Smooth muscle cell (in vitro differentiated cells): ENCODE data around the gene NCK2. TPM values are rescaled to one million over a fixed set of nuclear protein-coding genes. Genes with fewer than 3 reads are reported as not detected.

Experiments
- DNase-seq: peaks from one replicate; lab custom pipeline; 2025; ENCODE audit not compliant: unreplicated experiment; lab: John Stamatoyannopoulos, UW
- H2AFZ ChIP-seq: fragments of 200-600 bp; sonication (generic); 2 replicates; pipeline ENCODE4 v1.6.0; 2016; ENCODE audit warnings: antibody characterized with exemption, low read depth, mild to moderate bottlenecking
- H3F3A ChIP-seq: fragments of 200-600 bp; sonication (generic); 2 replicates; pipeline ENCODE4 v1.6.0; 2017; ENCODE audit warnings: antibody characterized with exemption, low read depth
- H3K27ac ChIP-seq: fragments of 200-600 bp; sonication (generic); 2 replicates; pipeline ENCODE4 v1.5.1; 2016; ENCODE audit warnings: low read depth, mild to moderate bottlenecking
- H3K27me3 ChIP-seq: fragments of 200-600 bp; sonication (generic); 2 replicates; pipeline ENCODE4 v1.6.1; 2016; ENCODE audit warnings: low read depth, mild to moderate bottlenecking
- H3K36me3 ChIP-seq: fragments of 200-600 bp; sonication (generic); 2 replicates; pipeline ENCODE4 v1.5.1; 2016; ENCODE audit warnings: low read depth
- H3K4me1 ChIP-seq: fragments of 200-600 bp; sonication (generic); 2 replicates; pipeline ENCODE4 v1.5.1; 2016; ENCODE audit warnings: low read depth
- H3K4me2 ChIP-seq: fragments of 200-600 bp; sonication (generic); 2 replicates; pipeline ENCODE4 v1.6.0; 2016; ENCODE audit warnings: mild to moderate bottlenecking
- H3K4me3 ChIP-seq: fragments of 200-600 bp; sonication (generic); 2 replicates; pipeline ENCODE4 v1.5.1; 2016; ENCODE audit warnings: mild to moderate bottlenecking
- H3K79me2 ChIP-seq: fragments of 200-600 bp; sonication (generic); 2 replicates; pipeline ENCODE4 v1.6.0; 2016; ENCODE audit warnings: low read depth, mild to moderate bottlenecking
- H3K9ac ChIP-seq: fragments of 200-600 bp; sonication (generic); 2 replicates; pipeline ENCODE4 v1.6.0; 2016; ENCODE audit warnings: low read depth
- H3K9me3 ChIP-seq: fragments of 200-600 bp; sonication (generic); replicated peaks from 2 replicates; pipeline ENCODE4 v1.5.1; 2016; ENCODE audit warnings: low read depth
- H4K20me1 ChIP-seq: fragments of 200-600 bp; sonication (generic); 2 replicates; pipeline ENCODE4 v1.6.0; 2016; ENCODE audit warnings: low read depth
- WGBS: methylation state at CpG from one replicate; pipeline ENCODE4 v1.1.7; 2016; ENCODE audit warnings: low lambda C conversion rate; 5-methylcytosine and 5-hydroxymethylcytosine counted together
- polyA plus RNA-seq: library from polyadenylated mRNA; unstranded; fragments of >200 nt; fragmentation: Nextera tagmentation; extraction: Ambion mirVana; gene quantifications from 2 replicates; pipeline ENCODE4 v1.2.1, GENCODE V29; 2016
- total RNA-seq: library from RNA; depleted of rRNA; stranded (reverse); fragments of >200 nt; gene quantifications from 2 replicates; pipeline ENCODE4 v1.2.3, GENCODE V29; 2014
- TF ChIP-seq, protein P1 (sequence below): fragments of 200-600 bp; sonication (generic); IDR thresholded peaks from 2 replicates; pipeline ENCODE4 v1.5.1; 2017; ENCODE audit warnings: borderline replicate concordance, mild to moderate bottlenecking, antibody characterized with exemption; ENCODE audit not compliant: insufficient read depth, poor library complexity, severe bottlenecking

NCK2 gene
- total and polyA plus RNA-seq, 2 experiments from 2014 or later: 29.0 to 50.5 TPM

DNA sequence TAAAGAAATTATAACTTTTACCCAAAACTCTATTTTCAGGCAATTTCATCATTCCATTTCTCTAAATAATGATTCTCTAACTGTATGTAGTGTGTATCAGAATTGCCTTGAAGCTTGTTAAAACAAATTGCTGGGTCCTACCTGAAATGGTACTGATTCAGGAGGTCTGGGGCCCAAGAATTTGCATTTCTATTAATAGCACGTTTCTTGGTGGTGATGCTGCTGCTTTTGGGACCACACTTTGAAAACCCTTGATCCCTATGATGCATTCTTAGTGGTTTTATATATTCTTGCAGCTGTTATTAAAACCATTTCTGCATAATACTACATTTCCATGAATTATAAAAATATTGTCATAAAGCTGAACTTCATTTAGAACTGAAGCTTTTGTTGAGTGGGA, 140.7 kb downstream of the NCK2 start:
- Histone ChIP-seq H3K36me3 (no peaks in the 10 kb centered on the region), H4K20me1 (peaks cover 73% of the 10 kb centered on the region), H3K79me2 (peaks cover 61% of the 10 kb centered on the region), H3K27me3 (no peaks in the 10 kb centered on the region), H3K4me2 (no peak overlapping the region), H2AFZ (no peak overlapping the region), H3K4me3 (no peak overlapping the region), H3K9ac (no peak overlapping the region), H3K4me1 (peaks cover 1% of the 10 kb centered on the region), H3K27ac (no peak overlapping the region), H3F3A (no peaks in the 10 kb centered on the region), H3K9me3 (no peaks in the 10 kb centered on the region)
- WGBS: 60% methylated on average over 1 of the region's 1 CpG
- TF ChIP-seq, protein P1, sequence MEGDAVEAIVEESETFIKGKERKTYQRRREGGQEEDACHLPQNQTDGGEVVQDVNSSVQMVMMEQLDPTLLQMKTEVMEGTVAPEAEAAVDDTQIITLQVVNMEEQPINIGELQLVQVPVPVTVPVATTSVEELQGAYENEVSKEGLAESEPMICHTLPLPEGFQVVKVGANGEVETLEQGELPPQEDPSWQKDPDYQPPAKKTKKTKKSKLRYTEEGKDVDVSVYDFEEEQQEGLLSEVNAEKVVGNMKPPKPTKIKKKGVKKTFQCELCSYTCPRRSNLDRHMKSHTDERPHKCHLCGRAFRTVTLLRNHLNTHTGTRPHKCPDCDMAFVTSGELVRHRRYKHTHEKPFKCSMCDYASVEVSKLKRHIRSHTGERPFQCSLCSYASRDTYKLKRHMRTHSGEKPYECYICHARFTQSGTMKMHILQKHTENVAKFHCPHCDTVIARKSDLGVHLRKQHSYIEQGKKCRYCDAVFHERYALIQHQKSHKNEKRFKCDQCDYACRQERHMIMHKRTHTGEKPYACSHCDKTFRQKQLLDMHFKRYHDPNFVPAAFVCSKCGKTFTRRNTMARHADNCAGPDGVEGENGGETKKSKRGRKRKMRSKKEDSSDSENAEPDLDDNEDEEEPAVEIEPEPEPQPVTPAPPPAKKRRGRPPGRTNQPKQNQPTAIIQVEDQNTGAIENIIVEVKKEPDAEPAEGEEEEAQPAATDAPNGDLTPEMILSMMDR: no peak
- no peak for DNase-seq

DNA sequence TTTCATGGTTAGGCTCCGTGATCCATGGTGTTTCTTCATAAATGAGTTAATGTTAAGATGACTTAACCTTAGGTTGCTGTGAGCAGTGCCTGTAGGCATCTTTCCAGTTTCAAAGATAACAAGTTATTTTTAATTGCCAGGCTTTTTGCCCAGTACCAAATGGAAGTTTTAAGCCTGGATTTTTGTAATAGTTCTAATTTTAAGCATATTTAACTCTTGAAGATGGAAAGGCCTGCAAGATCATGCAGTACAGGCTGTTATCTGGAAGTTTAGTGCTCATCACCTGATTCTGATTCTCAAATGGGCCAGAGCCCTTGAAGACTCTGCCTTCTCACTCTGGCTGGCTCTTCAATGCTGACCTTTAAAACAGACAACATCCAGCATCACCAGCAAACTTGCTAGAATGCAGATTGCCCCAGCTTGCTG, 141.3 kb downstream of the NCK2 start:
- no peak for DNase-seq
- Histone ChIP-seq H3K36me3 (no peaks in the 10 kb centered on the region), H3K27ac (no peak overlapping the region), H3K4me3 (no peak overlapping the region), H3F3A (no peaks in the 10 kb centered on the region), H3K4me2 (no peak overlapping the region), H2AFZ (no peak overlapping the region), H3K79me2 (peaks cover 63% of the 10 kb centered on the region), H3K27me3 (no peaks in the 10 kb centered on the region), H3K9ac (no peak overlapping the region), H3K4me1 (peaks cover 6% of the 10 kb centered on the region), H4K20me1 (peaks cover 77% of the 10 kb centered on the region), H3K9me3 (no peaks in the 10 kb centered on the region)
- TF ChIP-seq, protein P1: no peak
- 71% methylated on average over 1 of the region's 1 CpG for WGBS

DNA sequence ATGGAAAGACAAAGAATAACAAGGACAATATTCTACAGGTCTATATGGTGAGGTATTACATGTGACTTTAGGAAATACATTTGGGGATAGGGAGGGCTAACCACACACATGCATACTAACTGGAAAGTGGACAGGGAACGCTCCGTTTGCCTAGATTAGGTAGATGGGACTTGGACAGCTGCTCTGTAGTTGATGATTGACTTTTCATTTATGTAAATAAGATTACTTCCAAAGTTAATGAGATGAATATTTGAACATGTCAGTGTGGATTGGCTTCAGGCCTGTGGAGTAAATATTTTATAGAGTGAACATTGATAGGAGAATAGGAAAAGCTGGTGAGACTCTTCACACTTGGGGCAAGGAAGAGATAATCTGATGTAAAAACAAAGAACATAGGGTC, 142.0 kb downstream of the NCK2 start:
- no peak overlapping the region for H3K4me2 ChIP-seq
- WGBS: 99% methylated on average over 2 of the region's 2 CpGs
- TF ChIP-seq, protein P1: no peak
- H3K9me3 ChIP-seq: no peaks in the 10 kb centered on the region
- peaks cover 83% of the 10 kb centered on the region for H4K20me1 ChIP-seq
- H3K4me3 ChIP-seq: no peak overlapping the region
- DNase-seq: no peak
- H3K79me2 ChIP-seq: peaks cover 65% of the 10 kb centered on the region
- no peaks in the 10 kb centered on the region for H3F3A ChIP-seq
- H3K27ac ChIP-seq: no peak overlapping the region
- H3K4me1 ChIP-seq: peaks cover 6% of the 10 kb centered on the region
- H3K9ac ChIP-seq: no peak overlapping the region
- H3K27me3 ChIP-seq: no peaks in the 10 kb centered on the region
- H2AFZ ChIP-seq: no peak overlapping the region
- no peaks in the 10 kb centered on the region for H3K36me3 ChIP-seq

DNA sequence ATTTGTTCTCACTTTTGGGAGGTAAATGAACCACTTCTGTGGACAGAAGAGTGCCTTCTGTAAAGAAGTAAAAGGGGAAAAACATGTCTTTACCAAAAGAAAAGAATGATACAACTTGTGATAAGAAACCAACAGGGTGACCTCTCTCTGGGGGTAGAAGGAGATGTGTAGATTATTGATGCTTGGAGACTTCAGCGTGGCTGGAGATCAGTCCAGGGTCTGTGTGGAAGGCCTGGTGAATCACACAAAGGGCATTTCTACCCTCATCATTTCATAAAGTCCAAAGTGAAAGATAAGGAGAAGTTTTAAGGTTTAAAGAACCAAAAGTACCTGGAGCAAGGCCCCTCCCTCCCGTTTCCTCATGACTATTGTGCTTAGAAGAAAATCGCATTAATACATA, 142.5 kb downstream of the NCK2 start:
- Histone ChIP-seq H3K4me1 (peaks cover 6% of the 10 kb centered on the region), H3K27ac (no peak overlapping the region), H3K4me3 (no peak overlapping the region), H3K9ac (no peak overlapping the region), H3K79me2 (peaks cover 71% of the 10 kb centered on the region), H3F3A (no peaks in the 10 kb centered on the region), H2AFZ (no peak overlapping the region), H3K27me3 (no peaks in the 10 kb centered on the region), H3K36me3 (no peaks in the 10 kb centered on the region), H4K20me1 (peaks cover 83% of the 10 kb centered on the region), H3K9me3 (no peaks in the 10 kb centered on the region), H3K4me2 (no peak overlapping the region)
- 85% methylated on average over 3 of the region's 3 CpGs for WGBS
- no peak for DNase-seq
- TF ChIP-seq, protein P1: no peak
